ENCODE data around the gene GTSF1L.

GTSF1L gene

DNA sequence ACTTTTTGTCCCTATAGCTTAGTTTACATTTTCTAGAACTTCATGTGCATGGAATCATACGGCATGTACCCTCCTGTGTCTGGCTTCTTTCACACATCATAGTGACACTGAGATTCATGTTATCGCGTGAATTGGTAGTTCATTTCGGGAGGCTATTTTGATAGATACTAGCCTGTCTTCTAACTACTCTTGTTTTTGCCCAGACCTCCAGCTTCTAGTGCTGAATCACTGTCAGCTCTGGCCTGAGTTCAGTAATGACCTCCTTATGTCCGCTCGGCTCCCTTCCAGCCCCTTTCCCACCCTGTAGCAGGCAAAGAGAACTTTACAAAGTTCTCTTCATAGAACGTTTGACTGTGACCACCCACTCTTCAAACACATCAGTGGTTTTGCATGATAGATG lies 45.8 kb downstream of the GTSF1L start:
- no peak overlapping the region for H3K27ac ChIP-seq
- DNase-seq (ENCODE audit: low read depth, low spot score) = no peak

- no peak for DNase-seq (ENCODE audit: low read depth, low spot score)
- H3K27ac ChIP-seq = no peak overlapping the region
Observed at GRCh38 chr20:43676368-43676767, 50.4 kb downstream of the GTSF1L start.

Data from epithelial cell of prostate (primary cell).